Left lung (tissue), 10 donors: ENCODE results near the gene WWC1. TPM values are rescaled to one million over a fixed set of nuclear protein-coding genes. Genes with fewer than 3 reads are reported as not detected.

Experiments used
- ATAC-seq: fragments of 200-7000 bp; cut with Tn5 transposase; one replicate; pipeline ENCODE4 v1.9.1; 2020; ENCODE audit warnings: moderate library complexity
- DNase-seq, 4 donors: peaks; one replicate each; pipeline ENCODE4 v3.0.0-alpha.2; 2013 to 2020
- H3K27ac ChIP-seq, 2 donors: fragments of 200-600 bp; sonication (generic) in 1 of 2; one replicate each; pipeline versions ENCODE4 v1.5.0 to v1.8.0; 2020 to 2021
- H3K27me3 ChIP-seq, 2 donors: fragments of 200-600 bp; sonication (generic) in 1 of 2; one replicate each; pipeline versions ENCODE4 v1.5.0 to v1.8.0; 2020 to 2021
- H3K36me3 ChIP-seq, 2 donors: fragments of 200-600 bp; sonication (generic) in 1 of 2; one replicate each; pipeline versions ENCODE4 v1.5.0 to v1.8.0; 2020 to 2021
- H3K4me1 ChIP-seq, 2 donors: fragments of 200-600 bp; one replicate each; pipeline ENCODE4 v1.8.0; 2021
- H3K4me3 ChIP-seq, 2 donors: fragments of 200-600 bp; sonication (generic) in 1 of 2; one replicate each; pipeline versions ENCODE4 v1.5.0 to v1.8.0; 2020 to 2021; ENCODE audit warnings: mild to moderate bottlenecking in 1 of 2
- H3K9me3 ChIP-seq, 2 donors: fragments of 200-600 bp; sonication (generic) in 1 of 2; one replicate each; pipeline versions ENCODE4 v1.5.0 to v1.8.0; 2020 to 2021
- intact Hi-C, 2 donors: fragments of 100-400 bp; cut with DNase I; formaldehyde crosslinking; loops; one replicate each; pipeline versions ENCODE4 v1.11.2 to v1.14.2; 2022
- polyA plus RNA-seq, 6 donors: library from polyadenylated mRNA; unstranded; fragments of 120-200 nt; gene quantifications; one replicate each; pipeline ENCODE4 v1.2.1, GENCODE V29; 2013; ENCODE audit not compliant: insufficient read length in 6 of 6
- total RNA-seq, 2 donors: library from RNA; stranded (reverse); fragmentation: NEBNext Ultra II Directional; extraction: Animal tissue kit (Norgen Biotek cat#: 25700); gene quantifications; one replicate each; pipeline ENCODE4 v1.2.1, GENCODE V29; 2021
- TF ChIP-seq, protein P1 (sequence below), 2 donors: fragments of 200-600 bp; sonication (generic) in 1 of 2; IDR thresholded peaks; one replicate each; pipeline versions ENCODE4 v1.5.0 to v1.8.0; 2021; ENCODE audit warnings: antibody characterized with exemption in 2 of 2
- donor health status: DM: no; HTN: yes; CAD: no.
- donor health status: DM: no; HTN: no; CAD: no.

The WWC1 gene
- total and polyA plus RNA-seq, 8 donors = 59.6 to 128 (median 86.1) TPM

DNA sequence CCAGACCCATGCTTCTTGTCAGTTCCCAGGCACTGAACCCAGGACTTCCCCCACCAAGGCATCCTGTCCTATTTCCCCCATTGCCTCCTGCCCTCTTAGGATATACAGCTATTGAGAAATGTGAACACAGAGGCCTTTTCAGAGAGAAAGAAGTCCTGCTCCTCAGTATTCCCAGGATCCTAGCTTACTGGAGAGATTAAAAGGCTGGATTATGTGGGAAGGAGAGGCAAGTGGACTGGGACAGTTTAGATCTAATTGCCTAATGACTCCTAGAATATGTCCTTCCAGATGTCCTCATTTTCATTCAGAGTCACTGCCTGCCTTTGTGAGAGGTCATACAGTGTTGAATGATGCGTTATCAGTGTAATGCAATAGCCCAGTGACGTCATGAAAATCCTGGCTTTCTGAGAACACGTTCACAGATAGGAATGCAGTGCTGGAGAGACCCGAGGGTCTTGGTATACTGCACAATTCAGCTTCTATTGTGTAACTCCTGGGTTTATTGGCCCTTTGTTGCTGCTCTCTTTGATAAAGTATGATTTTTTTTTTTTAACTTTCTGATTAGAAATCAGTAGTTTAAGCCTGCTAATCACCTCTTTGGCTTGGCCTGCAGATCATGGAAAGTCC is 26.2 kb downstream of the WWC1 start:
- Histone ChIP-seq H3K4me1 (peaks cover 22 to 27% of the 10 kb centered on the region in 2 donors), H3K27ac (peak overlapping the region in 1 of 2 donors; percentile 28), H3K36me3 (no peaks in the 10 kb centered on the region), H3K9me3 (no peaks in the 10 kb centered on the region), H3K27me3 (no peaks in the 10 kb centered on the region), H3K4me3 (no peak overlapping the region)
- ATAC-seq (peak; percentile 31), DNase-seq (peak in 1 of 4 donors; percentile 84)
- TF ChIP-seq, protein P1, sequence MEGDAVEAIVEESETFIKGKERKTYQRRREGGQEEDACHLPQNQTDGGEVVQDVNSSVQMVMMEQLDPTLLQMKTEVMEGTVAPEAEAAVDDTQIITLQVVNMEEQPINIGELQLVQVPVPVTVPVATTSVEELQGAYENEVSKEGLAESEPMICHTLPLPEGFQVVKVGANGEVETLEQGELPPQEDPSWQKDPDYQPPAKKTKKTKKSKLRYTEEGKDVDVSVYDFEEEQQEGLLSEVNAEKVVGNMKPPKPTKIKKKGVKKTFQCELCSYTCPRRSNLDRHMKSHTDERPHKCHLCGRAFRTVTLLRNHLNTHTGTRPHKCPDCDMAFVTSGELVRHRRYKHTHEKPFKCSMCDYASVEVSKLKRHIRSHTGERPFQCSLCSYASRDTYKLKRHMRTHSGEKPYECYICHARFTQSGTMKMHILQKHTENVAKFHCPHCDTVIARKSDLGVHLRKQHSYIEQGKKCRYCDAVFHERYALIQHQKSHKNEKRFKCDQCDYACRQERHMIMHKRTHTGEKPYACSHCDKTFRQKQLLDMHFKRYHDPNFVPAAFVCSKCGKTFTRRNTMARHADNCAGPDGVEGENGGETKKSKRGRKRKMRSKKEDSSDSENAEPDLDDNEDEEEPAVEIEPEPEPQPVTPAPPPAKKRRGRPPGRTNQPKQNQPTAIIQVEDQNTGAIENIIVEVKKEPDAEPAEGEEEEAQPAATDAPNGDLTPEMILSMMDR (IDR thresholded peaks at IDR 0.05) = no peak
- intact Hi-C loops = no loop called here

DNA sequence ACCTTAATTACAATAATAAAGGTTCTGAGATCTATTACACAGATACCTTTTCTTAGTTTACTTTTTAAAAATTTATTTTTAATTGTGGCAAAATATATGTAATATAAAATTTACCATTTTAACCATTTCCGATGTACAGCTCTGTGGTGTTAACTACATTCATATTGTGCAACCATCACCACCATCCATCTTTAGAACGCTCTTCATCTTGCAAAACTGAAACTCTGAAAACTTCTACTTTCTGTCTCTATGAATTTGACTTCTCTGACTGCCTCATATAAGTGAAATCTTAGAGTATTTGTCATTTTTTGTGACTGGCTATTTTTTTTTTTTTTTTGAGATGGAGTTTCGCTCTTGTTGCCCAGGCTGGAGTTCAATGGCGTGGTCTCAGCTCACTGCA is 26.8 kb downstream of the WWC1 start:
- H3K4me3 ChIP-seq = no peak overlapping the region
- no peaks in the 10 kb centered on the region for H3K9me3 ChIP-seq
- H3K36me3 ChIP-seq = no peaks in the 10 kb centered on the region
- ATAC-seq = no peak
- peaks cover 22 to 27% of the 10 kb centered on the region in 2 donors for H3K4me1 ChIP-seq
- TF ChIP-seq, protein P1 (IDR thresholded peaks at IDR 0.05) = no peak
- intact Hi-C loops = no loop called here
- H3K27ac ChIP-seq = peak overlapping the region in 1 of 2 donors; percentile 28
- no peak for DNase-seq
- H3K27me3 ChIP-seq = no peaks in the 10 kb centered on the region

DNA sequence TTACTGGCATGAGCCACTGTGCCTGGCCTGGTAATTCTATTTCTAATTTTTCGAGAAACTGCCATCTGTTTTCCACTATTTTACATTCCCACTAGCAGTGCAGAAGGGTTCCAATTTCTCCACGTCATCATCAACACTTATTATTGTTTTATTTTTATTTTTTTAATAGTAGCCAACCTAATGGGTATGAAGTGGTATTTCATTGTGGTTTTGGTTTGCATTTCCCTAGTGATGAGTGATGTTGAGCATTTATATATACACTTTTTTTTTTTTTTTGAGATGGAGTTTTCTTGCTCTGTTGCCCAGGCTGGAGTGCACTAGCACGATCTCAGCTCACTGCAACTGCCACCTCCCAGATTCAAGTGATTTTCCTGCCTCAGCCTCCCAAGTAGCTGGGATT is 28.3 kb downstream of the WWC1 start:
- ATAC-seq = no peak
- Histone ChIP-seq H3K36me3 (no peaks in the 10 kb centered on the region), H3K4me3 (no peak overlapping the region), H3K27me3 (no peaks in the 10 kb centered on the region), H3K27ac (no peak overlapping the region), H3K4me1 (peaks cover 22 to 31% of the 10 kb centered on the region in 2 donors), H3K9me3 (no peaks in the 10 kb centered on the region)
- TF ChIP-seq, protein P1 (IDR thresholded peaks at IDR 0.05) = no peak
- intact Hi-C loops = no loop called here
- no peak for DNase-seq

DNA sequence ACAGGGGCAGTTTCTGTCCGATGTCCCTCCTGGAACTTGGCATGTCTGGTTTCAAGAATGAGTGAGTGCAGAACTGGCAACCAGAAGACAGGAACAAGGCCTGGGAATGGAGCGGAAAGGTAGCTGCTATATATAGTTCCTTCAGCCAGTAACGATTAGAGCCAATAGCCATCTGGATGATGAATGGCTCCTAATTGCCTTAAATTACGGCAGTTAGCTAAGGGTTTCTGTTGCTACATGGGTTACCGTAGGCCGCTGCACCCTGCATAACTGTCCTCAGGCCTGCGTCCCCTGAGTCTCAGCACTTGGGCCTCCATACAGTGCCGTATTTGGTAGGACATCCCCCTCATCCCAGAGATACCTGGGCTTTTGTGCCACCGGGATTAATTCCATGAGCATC is 29.4 kb downstream of the WWC1 start:
- no peak overlapping the region for H3K4me3 ChIP-seq
- no peaks in the 10 kb centered on the region for H3K27me3 ChIP-seq
- intact Hi-C loops = no loop called here
- no peaks in the 10 kb centered on the region for H3K36me3 ChIP-seq
- no peaks in the 10 kb centered on the region for H3K9me3 ChIP-seq
- H3K4me1 ChIP-seq = peaks cover 15 to 26% of the 10 kb centered on the region in 2 donors
- ATAC-seq (no peak), DNase-seq (no peak)
- TF ChIP-seq, protein P1 (IDR thresholded peaks at IDR 0.05) = no peak
- no peak overlapping the region for H3K27ac ChIP-seq

DNA sequence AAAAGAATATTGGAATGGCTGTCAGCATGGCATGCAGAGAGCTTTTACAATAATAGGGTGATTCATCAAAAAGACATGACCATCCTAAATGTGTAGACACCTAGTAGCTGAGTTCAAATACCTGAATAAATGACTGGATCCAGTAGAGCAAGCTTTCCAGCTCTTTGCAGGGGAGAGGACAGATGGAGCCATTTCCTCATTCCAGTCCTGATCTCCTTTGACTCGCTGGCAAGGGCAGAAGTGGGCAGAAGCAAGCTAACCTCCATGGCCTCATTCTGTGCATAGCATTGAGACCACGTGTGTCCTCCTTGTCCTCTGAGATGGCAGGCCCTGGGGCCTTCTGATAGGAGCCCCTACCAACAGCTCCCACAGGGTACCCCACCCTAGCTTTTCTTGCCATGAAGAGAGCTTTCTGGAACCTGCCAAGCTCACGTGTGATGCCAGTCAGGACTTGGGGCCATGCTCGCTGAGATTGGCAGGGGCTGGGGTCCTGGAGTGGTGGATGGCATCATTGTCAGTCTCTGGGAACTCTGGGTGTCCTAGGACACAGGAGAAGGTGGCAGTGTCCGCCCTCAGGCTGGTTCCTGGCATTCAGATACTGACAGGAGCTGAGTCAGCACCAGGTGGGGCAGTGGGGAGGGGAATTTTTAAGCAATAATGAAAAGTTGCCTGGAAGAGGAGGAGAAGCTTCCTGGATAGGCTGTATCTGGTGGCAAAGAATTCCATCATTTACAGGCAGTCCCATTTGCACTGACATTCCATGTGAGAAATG is 33.6 kb downstream of the WWC1 start:
- ATAC-seq = peak; percentile 55

More for the DNA sequence above, 33.6 kb downstream of the WWC1 start:
- no peak for DNase-seq
- peaks cover 0 to 19% of the 10 kb centered on the region in 2 donors for H3K4me1 ChIP-seq
- TF ChIP-seq, protein P1 (IDR thresholded peaks at IDR 0.05) = no peak
- no peaks in the 10 kb centered on the region for H3K9me3 ChIP-seq
- intact Hi-C loops = no loop called here
- H3K4me3 ChIP-seq = no peak overlapping the region
- peak overlapping the region in 1 of 2 donors; percentile 55 for H3K27ac ChIP-seq
- H3K27me3 ChIP-seq = no peaks in the 10 kb centered on the region
- H3K36me3 ChIP-seq = no peaks in the 10 kb centered on the region
